H1 (cell line): ENCODE measurements around the gene RFC1. TPM values are rescaled to one million over a fixed set of nuclear protein-coding genes. Genes with fewer than 3 reads are reported as not detected.

Experiments used
- BACH1 ChIP-seq: IDR thresholded peaks from 2 replicates; pipeline ENCODE4 v1.6.1; 2012; ENCODE audit warnings: low read length, improper control_type of control experiment
- EGR1 ChIP-seq: IDR thresholded peaks from 2 replicates; pipeline ENCODE4 v1.6.1; 2011; ENCODE audit warnings: low read depth, low read length, borderline replicate concordance
- JUND ChIP-seq: IDR thresholded peaks from 2 replicates; pipeline ENCODE4 v1.6.1; 2011; ENCODE audit warnings: mild to moderate bottlenecking, improper control_type of control experiment, low read length
- SRF ChIP-seq: IDR thresholded peaks from 2 replicates; pipeline ENCODE4 v1.6.1; 2011; ENCODE audit warnings: mild to moderate bottlenecking, low read depth, low read length, moderate library complexity
- TAF1 ChIP-seq: IDR thresholded peaks from 2 replicates; pipeline ENCODE4 v1.6.1; 2011; ENCODE audit warnings: mild to moderate bottlenecking, low read depth, low read length
- TBP ChIP-seq: IDR thresholded peaks from 2 replicates; pipeline ENCODE4 v1.6.1; 2011; ENCODE audit warnings: low read depth, low read length, improper control_type of control experiment
- TCF12 ChIP-seq: IDR thresholded peaks from 2 replicates; pipeline ENCODE4 v1.6.1; 2011; ENCODE audit warnings: low read depth, mild to moderate bottlenecking, low read length
- polyA plus RNA-seq, 7 experiments: library from polyadenylated mRNA; depleted of rRNA in 3 of 7; stranded (reverse) in 5 of 7; unstranded in 2 of 7; fragments of >200 nt in 5 of 7; fragments of 200-250 nt in 2 of 7; gene quantifications; 1 replicate in 5 of 7; 2 replicates in 1 of 7; 4 replicates in 1 of 7; pipeline versions ENCODE4 v1.2.1 to v1.2.3, GENCODE V29; 2011 to 2013; ENCODE audit warnings: missing spikeins in 2 of 7, mixed read lengths in 2 of 7
- total RNA-seq: library from RNA; stranded (reverse); fragmentation: NEBNext Ultra II Directional; extraction: Animal tissue kit (Norgen Biotek cat#: 25700); gene quantifications from 2 replicates; pipeline ENCODE4 v1.2.1, GENCODE V29; 2021

RFC1 gene
- total and polyA plus RNA-seq, 2 of the 8 experiments (the other 6 are each of a cell fraction or from before 2014, with no cell fraction given), result 16.0 to 83.8 TPM

DNA sequence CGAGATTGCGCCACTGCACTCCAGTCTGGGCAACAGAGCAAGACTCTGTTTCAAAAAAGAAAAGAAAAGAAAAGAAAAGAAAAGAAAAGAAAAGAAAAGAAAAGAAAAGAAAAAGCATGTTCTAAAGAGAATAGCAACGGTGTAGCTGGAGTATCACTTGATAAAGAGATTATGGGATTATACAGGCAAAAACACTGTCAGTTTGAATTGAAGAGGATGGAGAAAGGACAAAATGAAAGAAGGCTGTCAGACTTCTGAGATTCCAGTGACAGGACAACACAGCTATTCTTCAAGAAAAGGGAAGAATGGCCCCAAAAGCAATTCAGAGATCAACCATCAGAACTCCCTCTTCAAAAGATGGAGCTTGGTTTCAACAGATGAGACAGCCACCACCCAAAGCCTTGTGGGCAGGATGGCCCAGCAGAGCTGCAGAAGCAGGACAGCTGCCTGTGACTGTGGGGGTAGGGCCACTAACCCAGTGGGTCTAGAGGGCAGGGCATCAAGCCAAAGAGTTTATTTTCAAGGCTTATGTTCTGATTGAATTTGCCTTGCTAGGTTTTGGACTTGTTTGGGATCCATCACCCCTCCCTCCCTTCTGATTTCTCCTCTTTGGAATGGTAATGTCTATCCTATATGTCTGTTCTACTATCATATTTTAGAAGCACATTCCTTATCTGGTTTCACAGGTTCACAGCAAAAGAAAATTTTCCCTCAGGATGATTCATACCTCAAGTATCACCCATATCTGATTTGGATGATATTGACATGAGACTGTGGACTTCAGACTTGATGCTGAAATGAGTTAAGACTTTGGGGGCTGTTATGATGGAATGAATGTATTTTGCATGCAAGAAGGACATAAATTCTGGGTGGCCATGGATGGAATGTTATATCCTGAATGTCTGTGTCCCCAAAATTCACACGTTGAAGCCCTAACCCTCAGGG is 17.5 kb downstream of the RFC1 start (continued):
- TF ChIP-seq TBP, result no peak
- no peak for TF ChIP-seq EGR1
- TF ChIP-seq BACH1, result no peak
- no peak for TF ChIP-seq TCF12
- TF ChIP-seq TAF1, result no peak
- TF ChIP-seq SRF, result no peak
- no peak for TF ChIP-seq JUND
